ENCODE results near the gene UBE2J2.

The UBE2J2 gene

DNA sequence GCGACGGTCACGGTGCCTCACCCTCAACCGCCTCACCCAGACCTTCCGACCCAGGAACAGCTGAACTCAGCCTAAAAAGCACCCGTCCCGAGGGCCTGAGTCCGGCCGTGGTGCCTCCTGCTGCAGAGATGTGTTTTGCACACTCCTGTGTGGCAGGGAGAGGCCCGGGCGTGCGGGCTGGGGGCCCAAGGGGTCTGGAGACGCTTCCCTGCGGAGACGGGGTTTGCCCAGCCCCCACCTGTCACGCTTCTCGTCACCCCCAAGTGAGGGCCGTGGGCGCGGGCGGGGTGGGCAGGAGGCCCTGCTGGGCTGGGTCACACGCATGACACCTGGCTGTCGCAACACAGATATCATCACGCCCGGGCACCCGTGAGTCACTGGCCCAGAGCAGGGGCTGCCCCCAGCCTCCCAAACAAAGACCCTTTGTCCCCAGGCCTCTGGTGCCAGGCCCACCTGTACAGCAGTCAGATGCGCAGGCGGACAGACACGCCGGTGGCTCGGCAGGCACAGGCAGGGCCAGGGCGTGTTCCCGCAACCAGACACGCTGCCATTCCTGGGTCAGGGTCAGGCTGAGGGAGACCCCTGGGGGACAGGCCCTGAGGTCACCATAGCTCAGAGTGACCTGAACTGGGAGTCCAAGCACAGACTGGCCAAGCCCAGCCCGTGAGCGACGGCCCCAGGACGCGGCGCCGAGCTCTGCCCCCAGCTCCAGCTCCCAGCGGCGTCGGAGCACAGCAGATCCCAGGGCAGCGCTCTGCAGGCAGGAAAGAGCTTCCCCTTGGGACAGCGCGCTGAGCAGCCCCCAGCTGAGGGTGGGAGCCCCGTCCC is 35.6 kb downstream of the UBE2J2 start:
- no peak for DNase-seq

- DNase-seq: no peak
Observed at GRCh38 chr1:1236945-1237873, 36.4 kb downstream of the UBE2J2 start.

GRCh38 chr1:1236176-1236763 is 37.4 kb downstream of the UBE2J2 start:
- no peak for DNase-seq

DNA sequence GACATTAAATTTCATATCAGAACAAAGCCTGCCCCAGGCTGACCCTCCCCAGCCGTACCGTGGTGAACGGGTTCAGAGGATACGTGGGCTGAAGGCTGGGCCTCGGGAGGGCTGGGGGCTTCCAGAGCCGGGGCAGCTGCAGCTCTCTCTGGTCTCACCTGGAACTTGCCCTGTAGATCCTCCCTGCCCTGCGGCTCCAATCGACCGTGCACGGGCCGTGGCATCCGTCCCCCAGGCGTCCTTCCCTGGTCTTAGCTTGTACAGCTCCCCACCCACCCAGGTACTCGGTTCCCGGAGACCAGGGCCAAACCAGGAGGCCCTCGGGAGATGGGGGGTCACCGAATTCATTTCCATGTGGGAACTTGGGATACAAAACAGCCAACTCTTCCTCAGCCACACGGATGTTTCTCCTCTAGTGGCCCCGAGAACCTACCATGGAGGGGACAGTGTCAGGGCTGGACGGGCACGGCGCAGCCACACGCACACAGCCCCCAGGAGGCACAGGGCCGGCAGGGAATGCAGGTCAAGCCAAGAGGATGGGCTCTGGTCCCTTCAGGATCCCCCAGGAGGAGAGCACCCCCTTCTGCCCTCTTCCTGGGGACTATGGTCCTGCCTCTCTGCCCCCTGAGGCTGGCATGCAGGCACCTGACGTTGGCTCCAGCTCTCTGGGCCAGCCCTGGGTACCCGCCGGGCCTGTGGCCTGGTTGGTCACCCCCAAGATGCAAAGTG is 38.5 kb downstream of the UBE2J2 start:
- DNase-seq: no peak

- no peak for DNase-seq
Observed at GRCh38 chr1:1234180-1234808, 39.4 kb downstream of the UBE2J2 start.

- no peak for DNase-seq
Observed at GRCh38 chr1:1233567-1233892, 40.1 kb downstream of the UBE2J2 start.

DNA sequence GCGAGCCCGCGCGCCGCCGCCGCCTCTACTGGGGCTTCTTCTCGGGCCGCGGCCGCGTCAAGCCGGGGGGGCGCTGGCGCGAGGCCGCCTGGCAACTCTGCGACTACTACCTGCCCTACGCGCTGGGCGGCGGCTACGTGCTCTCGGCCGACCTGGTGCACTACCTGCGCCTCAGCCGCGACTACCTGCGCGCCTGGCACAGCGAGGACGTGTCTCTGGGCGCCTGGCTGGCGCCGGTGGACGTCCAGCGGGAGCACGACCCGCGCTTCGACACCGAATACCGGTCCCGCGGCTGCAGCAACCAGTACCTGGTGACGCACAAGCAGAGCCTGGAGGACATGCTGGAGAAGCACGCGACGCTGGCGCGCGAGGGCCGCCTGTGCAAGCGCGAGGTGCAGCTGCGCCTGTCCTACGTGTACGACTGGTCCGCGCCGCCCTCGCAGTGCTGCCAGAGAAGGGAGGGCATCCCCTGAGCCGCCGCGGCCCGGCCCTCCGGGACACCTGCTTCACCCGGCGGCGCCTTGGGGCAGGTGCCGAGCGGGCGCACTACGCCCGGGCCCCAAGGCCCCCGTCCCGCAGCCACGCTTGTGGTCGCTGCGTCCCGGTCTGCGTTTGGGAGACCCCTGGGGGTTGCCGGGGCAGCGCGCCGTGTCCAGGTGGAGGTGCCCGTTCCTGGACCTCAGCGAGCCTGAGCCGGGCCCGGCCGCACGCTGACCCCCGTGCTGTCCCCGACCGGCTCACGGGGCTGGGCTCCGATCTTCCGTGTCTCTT is 40.7 kb downstream of the UBE2J2 start:
- no peak for DNase-seq

- DNase-seq: no peak
Observed at GRCh38 chr1:1232208-1232795, 41.4 kb downstream of the UBE2J2 start, which contains the start of gene B3GALT6. Gene B3GALT6, plus strand, starts transcription at chr1:1232237. Its CDS starts 42 bp downstream, at chr1:1232279.

- DNase-seq: peak; percentile 94
Observed at GRCh38 chr1:1231400-1232207, 42.0 kb downstream of the UBE2J2 start, which contains the start of gene SDF4. Gene SDF4, minus strand, starts transcription at chr1:1232001. Its CDS starts 3,229 bp downstream, at chr1:1228772.

DNA sequence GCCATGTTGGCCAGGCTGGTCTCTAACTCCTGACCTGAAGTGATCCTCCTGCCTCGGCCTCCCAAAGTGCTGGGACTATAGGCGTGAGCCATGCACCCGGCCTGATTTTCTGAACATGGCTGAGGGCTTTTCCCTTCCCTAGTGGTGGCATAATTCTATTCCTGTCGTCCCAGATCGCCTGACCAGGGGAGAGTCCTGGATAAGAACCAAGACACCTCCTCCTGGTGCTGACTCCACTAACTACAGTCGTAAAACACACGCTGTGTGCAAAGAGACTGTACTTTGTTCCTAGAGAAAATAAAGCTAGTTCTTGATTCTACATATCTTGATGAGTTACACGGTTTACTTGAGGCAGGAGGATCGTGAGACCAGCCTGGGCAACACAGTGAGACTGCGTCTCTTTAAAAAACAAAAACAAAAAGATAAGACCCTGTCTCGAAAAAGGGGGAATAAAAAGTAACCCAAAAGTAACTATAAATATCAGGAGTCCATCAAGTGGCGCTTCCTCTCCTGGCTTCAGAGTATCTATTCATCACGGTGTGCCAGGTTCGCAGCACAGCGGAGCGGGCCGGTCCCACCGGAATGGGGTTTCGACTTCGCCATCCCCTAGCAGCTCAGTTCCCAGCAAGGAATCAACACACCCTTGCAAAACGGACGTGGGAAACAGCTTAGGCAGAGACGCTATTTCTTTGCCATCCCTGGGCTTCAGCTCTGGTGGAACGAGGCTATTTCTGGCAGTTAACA is 42.8 kb downstream of the UBE2J2 start:
- DNase-seq: peak; percentile 45

GRCh38 chr1:1229770-1230169 is 43.9 kb downstream of the UBE2J2 start:
- DNase-seq: no peak

DNA sequence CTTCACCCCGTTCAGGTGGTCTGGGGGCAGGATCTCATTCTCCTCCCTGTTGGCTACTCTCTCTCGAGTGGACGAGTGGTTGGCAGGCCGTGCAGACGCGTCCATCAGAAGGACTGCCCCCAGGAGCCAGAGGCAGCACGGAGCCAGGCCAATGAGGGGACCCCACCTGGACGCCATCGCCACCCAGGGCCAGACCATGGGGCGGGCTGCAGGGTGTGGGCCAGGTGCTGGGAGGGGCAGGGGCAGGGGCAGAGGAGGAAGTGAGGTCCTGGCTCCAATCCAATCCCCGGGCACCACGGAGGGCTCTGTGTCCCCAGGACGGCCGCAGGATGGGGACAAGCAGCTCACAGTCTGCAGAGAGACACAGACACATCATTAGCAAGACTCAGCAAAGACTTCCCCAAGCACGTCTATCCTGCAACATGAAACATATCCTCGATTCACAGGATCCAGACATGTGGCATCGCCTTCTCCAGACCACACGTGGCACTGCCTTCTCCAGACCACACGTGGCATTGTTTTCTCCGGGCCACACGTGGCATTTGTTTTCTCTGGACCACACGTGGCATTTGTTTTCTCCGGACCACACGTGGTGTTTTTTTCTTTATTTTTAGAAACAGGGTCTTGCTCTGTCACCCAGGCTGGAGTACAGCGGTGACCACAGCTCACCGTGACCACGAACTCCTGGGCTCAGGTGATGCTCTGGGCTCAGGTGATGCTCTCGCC is 44.9 kb downstream of the UBE2J2 start:
- no peak for DNase-seq

GRCh38 chr1:1228187-1228586 is 45.5 kb downstream of the UBE2J2 start:
- DNase-seq: no peak

GRCh38 chr1:1227386-1227785 is 46.3 kb downstream of the UBE2J2 start:
- no peak for DNase-seq

GRCh38 chr1:1226566-1227362 is 46.9 kb downstream of the UBE2J2 start:
- no peak for DNase-seq

DNA sequence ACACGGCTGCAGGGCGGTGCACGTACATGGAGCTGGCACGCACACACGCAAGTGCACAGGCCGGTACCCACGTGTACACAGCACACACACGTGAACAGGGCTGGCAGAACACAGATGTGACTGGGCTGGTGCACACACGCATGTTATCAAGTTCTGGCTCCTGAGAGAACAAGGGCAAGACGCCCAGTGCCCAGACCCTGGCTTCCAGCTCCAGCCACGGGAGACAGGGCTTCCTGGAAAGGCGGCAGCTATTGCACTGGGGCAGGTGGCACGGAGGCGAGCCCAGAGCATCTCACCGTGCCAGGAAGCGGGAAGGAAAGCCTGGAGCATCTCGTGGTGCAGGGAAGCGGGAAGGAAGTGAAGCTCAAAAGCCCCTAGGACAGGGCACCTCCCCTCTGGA is 47.7 kb downstream of the UBE2J2 start:
- DNase-seq: no peak

GRCh38 chr1:1225238-1225845 is 48.3 kb downstream of the UBE2J2 start:
- no peak for DNase-seq

All from activated T-cell treated with anti-CD3 and anti-CD28 coated beads, Interleukin-2, amount 50 U/mL, for 1 hour (primary cell).